SK-N-SH (cell line): ENCODE results near the gene ZNF33B. TPM values are rescaled to one million over a fixed set of nuclear protein-coding genes. Genes with fewer than 3 reads are reported as not detected.

ENCODE experiments used
- CTCF ChIA-PET: fragments of 300-600, 350-600 bp; formaldehyde crosslinking; extraction: SDS; loops from one replicate; lab custom pipeline; 2021; lab: Yijun Ruan, JAX
- POLR2A ChIA-PET: fragments of 350-600 bp; sonication (Branson Sonifier 250); formaldehyde crosslinking; extraction: SDS; loops from one replicate; lab custom pipeline; 2020; ENCODE audit warnings: antibody characterized with exemption, inconsistent platforms; lab: Yijun Ruan, JAX
- DNase-seq: peaks from one replicate; pipeline ENCODE4 v3.0.0; 2012
- H2AFZ ChIP-seq: fragments of 200-600 bp; sonication (generic); 2 replicates; pipeline ENCODE4 v1.8.1; 2016; ENCODE audit warnings: antibody characterized with exemption, mild to moderate bottlenecking, low read depth
- H3F3A ChIP-seq: fragments of 200-600 bp; sonication (generic); replicated peaks from 2 replicates; pipeline ENCODE3; 2016; ENCODE audit warnings: antibody characterized with exemption, mild to moderate bottlenecking; ENCODE audit not compliant: insufficient read depth
- H3K27ac ChIP-seq, 2 experiments: fragments of 200-500 bp in 1 of 2; fragments of 200-600 bp in 1 of 2; sonication (Bioruptor generic) in 1 of 2; sonication (generic), shearing (Covaris generic) in 1 of 2; 2 replicates each; pipeline versions ENCODE4 v1.5.1 to v1.6.1; 2014 to 2016; ENCODE audit warnings: low read depth in 2 of 2, inconsistent platforms in 1 of 2, low read length in 1 of 2, mild to moderate bottlenecking in 1 of 2, mixed read lengths in 1 of 2
- H3K27me3 ChIP-seq: fragments of 200-600 bp; sonication (generic), shearing (Covaris generic); 2 replicates; pipeline ENCODE4 v1.6.1; 2016; ENCODE audit warnings: mixed run types; ENCODE audit not compliant: insufficient read depth
- H3K36me3 ChIP-seq, 2 experiments: fragments of 200-500 bp in 1 of 2; fragments of 200-600 bp in 1 of 2; sonication (Bioruptor generic) in 1 of 2; sonication (generic) in 1 of 2; replicated peaks in 1 of 2; 2 replicates each; pipeline versions ENCODE3 to v1.5.1; 2014 to 2016; ENCODE audit warnings: low read length in 1 of 2, mild to moderate bottlenecking in 1 of 2; ENCODE audit not compliant: insufficient read depth in 2 of 2, control insufficient read depth in 1 of 2
- H3K4me1 ChIP-seq, 2 experiments: fragments of 200-500 bp in 1 of 2; fragments of 200-600 bp in 1 of 2; sonication (Bioruptor generic) in 1 of 2; sonication (generic), shearing (Covaris generic) in 1 of 2; 2 replicates each; pipeline versions ENCODE4 v1.5.1 to v1.6.1; 2014 to 2016; ENCODE audit warnings: low read depth in 1 of 2, low read length in 1 of 2, mixed run types in 1 of 2; ENCODE audit not compliant: insufficient read depth in 2 of 2, control insufficient read depth in 1 of 2
- H3K4me2 ChIP-seq: fragments of 200-600 bp; sonication (generic), shearing (Covaris generic); 2 replicates; pipeline ENCODE4 v1.6.1; 2017; ENCODE audit warnings: mixed run types
- H3K4me3 ChIP-seq, 2 experiments: fragments of 200-500 bp in 1 of 2; fragments of 200-600 bp in 1 of 2; sonication (Bioruptor generic) in 1 of 2; sonication (generic), shearing (Covaris generic) in 1 of 2; 2 replicates each; pipeline versions ENCODE4 v1.5.1 to v1.8.1; 2014 to 2016; ENCODE audit warnings: low read depth in 2 of 2, inconsistent platforms in 1 of 2, low read length in 1 of 2, mild to moderate bottlenecking in 1 of 2, mixed read lengths in 1 of 2, moderate library complexity in 1 of 2
- H3K79me2 ChIP-seq: fragments of 200-600 bp; sonication (generic); 2 replicates; pipeline ENCODE4 v1.8.1; 2017; ENCODE audit warnings: mild to moderate bottlenecking; ENCODE audit not compliant: insufficient read depth
- H3K9ac ChIP-seq: fragments of 200-600 bp; sonication (generic); 2 replicates; pipeline ENCODE4 v1.6.1; 2017; ENCODE audit warnings: mixed run types
- H3K9me2 ChIP-seq: fragments of 200-600 bp; sonication (generic); 2 replicates; pipeline ENCODE4 v1.6.1; 2017; ENCODE audit warnings: mixed run types
- H3K9me3 ChIP-seq: fragments of 200-600 bp; sonication (generic); 2 replicates; pipeline ENCODE4 v1.6.1; 2017; ENCODE audit warnings: mixed run types, mild to moderate bottlenecking, moderate library complexity
- H4K20me1 ChIP-seq: fragments of 200-600 bp; sonication (generic); 2 replicates; pipeline ENCODE4 v1.6.1; 2017; ENCODE audit warnings: mild to moderate bottlenecking, mixed run types; ENCODE audit not compliant: insufficient read depth
- EP300 ChIP-seq, 2 experiments: IDR thresholded peaks; 2 replicates each; pipeline versions ENCODE4 v1.4.0 to v1.6.1; 2012; ENCODE audit warnings: borderline replicate concordance in 1 of 2, low read depth in 1 of 2, low read length in 1 of 2
- EZH2phosphoT487 ChIP-seq: fragments of 200-600 bp; sonication (generic); IDR thresholded peaks from 2 replicates; pipeline ENCODE4 v1.6.1; 2017; ENCODE audit warnings: low read depth, mixed run types, mild to moderate bottlenecking, antibody characterized with exemption, moderate library complexity, borderline replicate concordance
- FOSL2 ChIP-seq: IDR thresholded peaks from 2 replicates; pipeline ENCODE4 v1.4.0; 2012; ENCODE audit warnings: low read depth, mild to moderate bottlenecking, moderate library complexity, borderline replicate concordance
- FOXJ3 ChIP-seq: sonication (generic); formaldehyde crosslinking; IDR thresholded peaks from 2 replicates; pipeline ENCODE4 v1.5.1; 2020; ENCODE audit warnings: mild to moderate bottlenecking, missing genetic modification reagents
- GABPA ChIP-seq: IDR thresholded peaks from 2 replicates; pipeline ENCODE4 v1.4.0; 2012; ENCODE audit warnings: low read depth, mild to moderate bottlenecking
- MAX ChIP-seq: IDR thresholded peaks from 2 replicates; pipeline ENCODE4 v1.4.0; 2012; ENCODE audit warnings: low read depth
- MEF2A ChIP-seq: IDR thresholded peaks from 2 replicates; pipeline ENCODE4 v1.4.0; 2012; ENCODE audit warnings: low read depth, borderline replicate concordance
- PBX3 ChIP-seq: IDR thresholded peaks from 2 replicates; pipeline ENCODE4; 2012
- POLR2AphosphoS5 ChIP-seq: IDR thresholded peaks from 2 replicates; pipeline ENCODE4 v1.6.1; 2012; ENCODE audit warnings: low read depth, low read length
- SMC3 ChIP-seq: IDR thresholded peaks from 2 replicates; pipeline ENCODE4 v1.6.1; 2012; ENCODE audit warnings: low read depth, low read length, improper control_type of control experiment
- TCF12 ChIP-seq: IDR thresholded peaks from 2 replicates; pipeline ENCODE4 v1.4.0; 2012
- TEAD4 ChIP-seq: IDR thresholded peaks from 2 replicates; pipeline ENCODE4 v1.4.0; 2012; ENCODE audit warnings: mild to moderate bottlenecking, borderline replicate concordance; ENCODE audit not compliant: insufficient read depth
- USF1 ChIP-seq: IDR thresholded peaks from 2 replicates; pipeline ENCODE4 v1.4.0; 2012; ENCODE audit warnings: low read depth, borderline replicate concordance
- USF2 ChIP-seq: fragments of 150-350 bp; IDR thresholded peaks from 2 replicates; pipeline ENCODE4 v1.6.1; 2017; ENCODE audit warnings: antibody characterized with exemption, low read length, low read depth, borderline replicate concordance
- ZBTB33 ChIP-seq: IDR thresholded peaks from 2 replicates; pipeline ENCODE4 v1.4.0; 2012; ENCODE audit warnings: low read depth, borderline replicate concordance
- WGBS: methylation state at CpG from one replicate; pipeline ENCODE4 v1.1.6; 2017; ENCODE audit warnings: low lambda C conversion rate; 5-methylcytosine and 5-hydroxymethylcytosine counted together
- polyA plus RNA-seq, 3 experiments: library from polyadenylated mRNA; depleted of rRNA; stranded (reverse); fragments of >200 nt; gene quantifications; 2 replicates each; pipeline ENCODE4 v1.2.3, GENCODE V29; 2012
- TF ChIP-seq, protein P1 (sequence below): IDR thresholded peaks from 2 replicates; pipeline ENCODE4 v1.6.1; 2012; ENCODE audit warnings: mild to moderate bottlenecking, low read depth, low read length, moderate library complexity
- TF ChIP-seq, protein P2 (sequence below): fragments of 150-350 bp; IDR thresholded peaks from 2 replicates; pipeline ENCODE4 v1.6.1; 2016; ENCODE audit warnings: mild to moderate bottlenecking, low read depth, low read length

ZNF33B gene
- polyA plus RNA-seq, 1 of the 3 experiments (the other 2 are of a cell fraction) = 5.6 TPM

GRCh38 chr10:42594246-42594650 lies 44.1 kb downstream of the ZNF33B start:
- CTCF ChIA-PET = no interaction called here
- Histone ChIP-seq H4K20me1 (no peaks in the 10 kb centered on the region), H3K4me2 (no peak overlapping the region), H3F3A (no peaks in the 10 kb centered on the region), H3K36me3 (peaks cover 57 to 82% of the 10 kb centered on the region in 2 experiments), H3K79me2 (no peaks in the 10 kb centered on the region), H3K4me1 (no peaks in the 10 kb centered on the region), H3K27me3 (no peaks in the 10 kb centered on the region), H3K9me2 (no peaks in the 10 kb centered on the region), H3K9ac (no peak overlapping the region), H3K27ac (no peak overlapping the region), H2AFZ (no peak overlapping the region), H3K4me3 (no peak overlapping the region), H3K9me3 (peaks cover 27% of the 10 kb centered on the region)
- POLR2A ChIA-PET = no interaction called here
- 70% methylated on average over 5 of the region's 5 CpGs for WGBS
- no peak for DNase-seq
- TF ChIP-seq MAX (no peak), USF1 (no peak), EP300 (IDR thresholded peaks at IDR 0.05; ENCODE audit: borderline replicate concordance in 1 of 2, low read depth in 1 of 2, low read length in 1 of 2) (no peak), FOSL2 (no peak), TEAD4 (no peak), SMC3 (no peak), GABPA (no peak), FOXJ3 (no peak), MEF2A (no peak), POLR2AphosphoS5 (no peak), EZH2phosphoT487 (no peak)

DNA sequence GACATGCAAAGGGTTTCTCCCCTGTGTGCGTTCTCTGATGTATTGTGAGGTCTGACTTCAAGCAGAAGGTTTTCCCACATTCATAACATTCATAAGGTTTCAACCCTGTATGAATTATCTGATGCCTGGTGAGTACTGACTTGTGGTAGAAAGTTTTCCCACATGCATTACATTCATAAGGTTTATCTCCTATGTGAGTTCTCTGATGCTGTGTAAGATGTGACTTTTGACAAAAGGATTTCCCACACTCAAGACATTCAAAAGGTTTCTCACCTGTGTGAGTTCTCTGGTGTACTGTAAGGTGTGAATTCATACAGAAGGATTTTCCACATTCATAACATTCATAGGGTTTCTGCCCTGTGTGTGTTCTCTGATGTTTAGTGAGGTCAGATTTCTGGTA lies 45.1 kb downstream of the ZNF33B start:
- no peaks in the 10 kb centered on the region for H3K79me2 ChIP-seq
- H3K9me2 ChIP-seq = no peaks in the 10 kb centered on the region
- H3K9ac ChIP-seq = no peak overlapping the region
- H3K4me1 ChIP-seq = no peaks in the 10 kb centered on the region
- H3K4me2 ChIP-seq = no peak overlapping the region
- WGBS = 95% methylated on average over 1 of the region's 1 CpG
- H2AFZ ChIP-seq = no peak overlapping the region
- CTCF ChIA-PET = no interaction called here
- DNase-seq = no peak
- H3K4me3 ChIP-seq = no peak overlapping the region; a peak in 1 of 4 replicates
- H3F3A ChIP-seq = no peaks in the 10 kb centered on the region
- TF ChIP-seq, protein P1, sequence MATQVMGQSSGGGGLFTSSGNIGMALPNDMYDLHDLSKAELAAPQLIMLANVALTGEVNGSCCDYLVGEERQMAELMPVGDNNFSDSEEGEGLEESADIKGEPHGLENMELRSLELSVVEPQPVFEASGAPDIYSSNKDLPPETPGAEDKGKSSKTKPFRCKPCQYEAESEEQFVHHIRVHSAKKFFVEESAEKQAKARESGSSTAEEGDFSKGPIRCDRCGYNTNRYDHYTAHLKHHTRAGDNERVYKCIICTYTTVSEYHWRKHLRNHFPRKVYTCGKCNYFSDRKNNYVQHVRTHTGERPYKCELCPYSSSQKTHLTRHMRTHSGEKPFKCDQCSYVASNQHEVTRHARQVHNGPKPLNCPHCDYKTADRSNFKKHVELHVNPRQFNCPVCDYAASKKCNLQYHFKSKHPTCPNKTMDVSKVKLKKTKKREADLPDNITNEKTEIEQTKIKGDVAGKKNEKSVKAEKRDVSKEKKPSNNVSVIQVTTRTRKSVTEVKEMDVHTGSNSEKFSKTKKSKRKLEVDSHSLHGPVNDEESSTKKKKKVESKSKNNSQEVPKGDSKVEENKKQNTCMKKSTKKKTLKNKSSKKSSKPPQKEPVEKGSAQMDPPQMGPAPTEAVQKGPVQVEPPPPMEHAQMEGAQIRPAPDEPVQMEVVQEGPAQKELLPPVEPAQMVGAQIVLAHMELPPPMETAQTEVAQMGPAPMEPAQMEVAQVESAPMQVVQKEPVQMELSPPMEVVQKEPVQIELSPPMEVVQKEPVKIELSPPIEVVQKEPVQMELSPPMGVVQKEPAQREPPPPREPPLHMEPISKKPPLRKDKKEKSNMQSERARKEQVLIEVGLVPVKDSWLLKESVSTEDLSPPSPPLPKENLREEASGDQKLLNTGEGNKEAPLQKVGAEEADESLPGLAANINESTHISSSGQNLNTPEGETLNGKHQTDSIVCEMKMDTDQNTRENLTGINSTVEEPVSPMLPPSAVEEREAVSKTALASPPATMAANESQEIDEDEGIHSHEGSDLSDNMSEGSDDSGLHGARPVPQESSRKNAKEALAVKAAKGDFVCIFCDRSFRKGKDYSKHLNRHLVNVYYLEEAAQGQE = no peak
- no peak for TF ChIP-seq TCF12
- TF ChIP-seq PBX3 = no peak
- TF ChIP-seq, protein P2, sequence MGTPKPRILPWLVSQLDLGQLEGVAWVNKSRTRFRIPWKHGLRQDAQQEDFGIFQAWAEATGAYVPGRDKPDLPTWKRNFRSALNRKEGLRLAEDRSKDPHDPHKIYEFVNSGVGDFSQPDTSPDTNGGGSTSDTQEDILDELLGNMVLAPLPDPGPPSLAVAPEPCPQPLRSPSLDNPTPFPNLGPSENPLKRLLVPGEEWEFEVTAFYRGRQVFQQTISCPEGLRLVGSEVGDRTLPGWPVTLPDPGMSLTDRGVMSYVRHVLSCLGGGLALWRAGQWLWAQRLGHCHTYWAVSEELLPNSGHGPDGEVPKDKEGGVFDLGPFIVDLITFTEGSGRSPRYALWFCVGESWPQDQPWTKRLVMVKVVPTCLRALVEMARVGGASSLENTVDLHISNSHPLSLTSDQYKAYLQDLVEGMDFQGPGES = no peak
- no peak for TF ChIP-seq USF2
- TF ChIP-seq ZBTB33 = no peak
- H4K20me1 ChIP-seq = no peaks in the 10 kb centered on the region
- no peak overlapping the region for H3K27ac ChIP-seq
- POLR2A ChIA-PET = no interaction called here
- H3K36me3 ChIP-seq = peaks cover 61 to 86% of the 10 kb centered on the region in 2 experiments
- H3K27me3 ChIP-seq = no peaks in the 10 kb centered on the region
- peaks cover 27% of the 10 kb centered on the region for H3K9me3 ChIP-seq
